ENCODE results near the gene DSG1.

The DSG1 gene

DNA sequence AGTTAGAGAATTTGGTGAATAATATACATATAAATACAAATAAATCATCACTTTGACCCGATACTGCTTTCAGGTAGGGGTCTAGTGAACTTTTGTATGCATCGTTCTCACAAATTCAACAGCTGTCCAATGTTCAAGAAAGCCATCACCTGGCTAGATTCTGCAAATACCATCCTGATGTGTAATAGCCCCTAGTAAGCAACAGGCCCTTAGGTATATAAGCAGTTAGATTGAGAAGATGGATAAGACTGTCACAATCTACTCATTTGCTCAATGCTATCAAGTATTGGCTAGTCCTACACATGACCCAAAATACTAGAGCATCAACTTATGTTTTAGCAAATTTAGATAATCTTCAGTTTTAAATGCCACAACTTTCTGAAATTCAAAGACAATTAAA lies 20.7 kb upstream of the DSG1 start:
- TF ChIP-seq ZC3H10 (CRISPR knock-in tag; IDR thresholded peaks at IDR 0.05) (no peak), ZNF565 (CRISPR knock-in tag; conservative IDR thresholded peaks at IDR 0.05; ENCODE audit: low read depth) (no peak), BACH2 (CRISPR knock-in tag; IDR thresholded peaks at IDR 0.05; ENCODE audit: borderline replicate concordance) (no peak)
- no peak for ATAC-seq

DNA sequence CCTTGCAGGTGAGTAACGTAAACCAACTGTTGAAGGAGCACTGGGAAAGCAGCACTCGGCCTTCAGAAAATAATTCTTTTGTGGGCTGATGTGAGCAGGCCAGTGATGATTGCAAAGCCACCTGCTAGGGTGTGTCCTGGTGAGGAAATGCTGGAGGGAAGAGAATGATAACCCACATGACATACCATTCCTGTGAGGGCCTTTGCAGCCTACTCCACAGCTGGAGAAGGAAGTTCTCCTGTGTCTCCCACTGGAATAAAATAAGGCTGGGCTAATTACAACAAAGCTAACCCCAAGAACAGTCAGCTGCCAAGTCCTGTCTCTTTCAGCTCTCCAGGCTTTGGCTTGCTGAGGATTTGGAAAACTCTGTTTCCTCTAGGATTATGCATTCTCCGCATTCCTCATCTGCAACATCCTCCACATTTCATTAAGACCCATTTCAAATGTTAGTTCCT lies 16.7 kb upstream of the DSG1 start:
- TF ChIP-seq OSR1 (CRISPR knock-in tag; IDR thresholded peaks at IDR 0.05) (no peak), TSHZ2 (CRISPR knock-in tag; IDR thresholded peaks at IDR 0.05) (no peak), PPARA (CRISPR knock-in tag; IDR thresholded peaks at IDR 0.05; ENCODE audit: borderline replicate concordance) (no peak), GLIS3 (CRISPR knock-in tag; IDR thresholded peaks at IDR 0.05) (no peak), BACH2 (CRISPR knock-in tag; IDR thresholded peaks at IDR 0.05; ENCODE audit: borderline replicate concordance) (no peak)
- TF ChIP-seq, protein P1, sequence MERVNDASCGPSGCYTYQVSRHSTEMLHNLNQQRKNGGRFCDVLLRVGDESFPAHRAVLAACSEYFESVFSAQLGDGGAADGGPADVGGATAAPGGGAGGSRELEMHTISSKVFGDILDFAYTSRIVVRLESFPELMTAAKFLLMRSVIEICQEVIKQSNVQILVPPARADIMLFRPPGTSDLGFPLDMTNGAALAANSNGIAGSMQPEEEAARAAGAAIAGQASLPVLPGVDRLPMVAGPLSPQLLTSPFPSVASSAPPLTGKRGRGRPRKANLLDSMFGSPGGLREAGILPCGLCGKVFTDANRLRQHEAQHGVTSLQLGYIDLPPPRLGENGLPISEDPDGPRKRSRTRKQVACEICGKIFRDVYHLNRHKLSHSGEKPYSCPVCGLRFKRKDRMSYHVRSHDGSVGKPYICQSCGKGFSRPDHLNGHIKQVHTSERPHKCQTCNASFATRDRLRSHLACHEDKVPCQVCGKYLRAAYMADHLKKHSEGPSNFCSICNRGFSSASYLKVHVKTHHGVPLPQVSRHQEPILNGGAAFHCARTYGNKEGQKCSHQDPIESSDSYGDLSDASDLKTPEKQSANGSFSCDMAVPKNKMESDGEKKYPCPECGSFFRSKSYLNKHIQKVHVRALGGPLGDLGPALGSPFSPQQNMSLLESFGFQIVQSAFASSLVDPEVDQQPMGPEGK (CRISPR knock-in tag; IDR thresholded peaks at IDR 0.05; ENCODE audit: borderline replicate concordance): no peak
- TF ChIP-seq, protein P2, sequence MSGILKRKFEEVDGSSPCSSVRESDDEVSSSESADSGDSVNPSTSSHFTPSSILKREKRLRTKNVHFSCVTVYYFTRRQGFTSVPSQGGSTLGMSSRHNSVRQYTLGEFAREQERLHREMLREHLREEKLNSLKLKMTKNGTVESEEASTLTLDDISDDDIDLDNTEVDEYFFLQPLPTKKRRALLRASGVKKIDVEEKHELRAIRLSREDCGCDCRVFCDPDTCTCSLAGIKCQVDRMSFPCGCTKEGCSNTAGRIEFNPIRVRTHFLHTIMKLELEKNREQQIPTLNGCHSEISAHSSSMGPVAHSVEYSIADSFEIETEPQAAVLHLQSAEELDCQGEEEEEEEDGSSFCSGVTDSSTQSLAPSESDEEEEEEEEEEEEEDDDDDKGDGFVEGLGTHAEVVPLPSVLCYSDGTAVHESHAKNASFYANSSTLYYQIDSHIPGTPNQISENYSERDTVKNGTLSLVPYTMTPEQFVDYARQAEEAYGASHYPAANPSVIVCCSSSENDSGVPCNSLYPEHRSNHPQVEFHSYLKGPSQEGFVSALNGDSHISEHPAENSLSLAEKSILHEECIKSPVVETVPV (CRISPR knock-in tag; IDR thresholded peaks at IDR 0.05): no peak
- no peak for ATAC-seq

- TF ChIP-seq ISL1 (CRISPR knock-in tag; IDR thresholded peaks at IDR 0.05) (no peak), ZC3H10 (CRISPR knock-in tag; IDR thresholded peaks at IDR 0.05) (no peak), ZFP30 (CRISPR knock-in tag; IDR thresholded peaks at IDR 0.05) (no peak), SNAI2 (CRISPR knock-in tag; IDR thresholded peaks at IDR 0.05) (no peak), ZNF70 (CRISPR knock-in tag; IDR thresholded peaks at IDR 0.05) (no peak), ZNF565 (CRISPR knock-in tag; conservative IDR thresholded peaks at IDR 0.05; ENCODE audit: low read depth) (no peak), CSDC2 (CRISPR knock-in tag; IDR thresholded peaks at IDR 0.05) (no peak), RARB (CRISPR knock-in tag; IDR thresholded peaks at IDR 0.05) (no peak), CREB5 (CRISPR knock-in tag; IDR thresholded peaks at IDR 0.05; ENCODE audit: low read depth) (no peak), OSR1 (CRISPR knock-in tag; IDR thresholded peaks at IDR 0.05) (no peak), GLIS3 (CRISPR knock-in tag; IDR thresholded peaks at IDR 0.05) (no peak), BACH2 (CRISPR knock-in tag; IDR thresholded peaks at IDR 0.05; ENCODE audit: borderline replicate concordance) (no peak), PPARA (CRISPR knock-in tag; IDR thresholded peaks at IDR 0.05; ENCODE audit: borderline replicate concordance) (no peak)
- TF ChIP-seq, protein P1 (CRISPR knock-in tag; IDR thresholded peaks at IDR 0.05; ENCODE audit: borderline replicate concordance): no peak
- no peak for ATAC-seq
Observed at GRCh38 chr18:31302991-31303390, 15.0 kb upstream of the DSG1 start.

DNA sequence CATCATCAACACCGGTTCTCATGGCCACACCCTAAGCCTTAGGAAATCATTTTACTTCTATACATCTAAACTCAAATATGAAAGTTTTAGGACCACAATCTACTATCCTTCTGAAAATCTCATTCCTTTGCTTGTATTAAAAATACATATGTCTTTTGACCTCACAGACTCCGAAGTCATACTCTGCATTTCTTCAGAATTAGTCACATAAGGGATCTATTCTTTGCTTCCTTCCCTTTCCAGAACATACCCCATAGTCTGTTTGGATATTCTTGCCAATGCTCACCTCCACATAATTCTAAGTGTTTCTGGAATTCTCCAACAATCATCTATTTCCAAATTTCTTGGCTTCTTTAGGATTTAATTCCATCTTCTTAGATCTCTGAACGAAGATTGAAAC lies 14.2 kb upstream of the DSG1 start:
- TF ChIP-seq TSHZ2 (CRISPR knock-in tag; IDR thresholded peaks at IDR 0.05) (no peak), ZNF565 (CRISPR knock-in tag; conservative IDR thresholded peaks at IDR 0.05; ENCODE audit: low read depth) (no peak), ESRRG (CRISPR knock-in tag; IDR thresholded peaks at IDR 0.05) (no peak), TOX (CRISPR knock-in tag; IDR thresholded peaks at IDR 0.05; ENCODE audit: borderline replicate concordance) (no peak), ZFP3 (CRISPR knock-in tag; IDR thresholded peaks at IDR 0.05) (no peak), ISL1 (CRISPR knock-in tag; IDR thresholded peaks at IDR 0.05) (no peak), ARNTL (CRISPR knock-in tag; IDR thresholded peaks at IDR 0.05; ENCODE audit: borderline replicate concordance, low read depth) (no peak), PPARA (CRISPR knock-in tag; IDR thresholded peaks at IDR 0.05; ENCODE audit: borderline replicate concordance) (no peak)
- TF ChIP-seq, protein P2 (CRISPR knock-in tag; IDR thresholded peaks at IDR 0.05): no peak
- no peak for ATAC-seq

Data from SK-N-SH treated with all-trans-retinoic acid at 6 μM for 48 hours (cell line).